KMS-11 (cell line): ENCODE results near the gene CRIM1.

Experiments used
- H2AFZ ChIP-seq: fragments of 200-600 bp; sonication (generic); 2 replicates; pipeline ENCODE4 v1.6.1; 2016; ENCODE audit warnings: antibody characterized with exemption, mixed run types, low read depth
- H3K27ac ChIP-seq: fragments of 200-600 bp; sonication (generic); 2 replicates; pipeline ENCODE4 v1.6.1; 2016; ENCODE audit warnings: mild to moderate bottlenecking, mixed run types
- H3K27me3 ChIP-seq: fragments of 200-600 bp; sonication (generic); 2 replicates; pipeline ENCODE4 v1.6.1; 2017; ENCODE audit warnings: mild to moderate bottlenecking, low read depth, mixed run types, moderate library complexity; ENCODE audit not compliant: insufficient read depth
- H3K36me3 ChIP-seq: fragments of 200-600 bp; sonication (generic); 2 replicates; pipeline ENCODE4 v1.6.1; 2017; ENCODE audit warnings: mild to moderate bottlenecking, mixed run types; ENCODE audit not compliant: insufficient read depth
- H3K4me1 ChIP-seq: fragments of 200-600 bp; sonication (generic); 2 replicates; pipeline ENCODE4 v1.6.1; 2016; ENCODE audit warnings: mild to moderate bottlenecking, low read depth, mixed run types; ENCODE audit not compliant: poor library complexity, severe bottlenecking
- H3K4me2 ChIP-seq: fragments of 200-600 bp; sonication (generic); 2 replicates; pipeline ENCODE4 v1.7.0; 2016; ENCODE audit warnings: mild to moderate bottlenecking, mixed run types
- H3K4me3 ChIP-seq: fragments of 200-600 bp; sonication (generic); IDR thresholded peaks from 2 replicates; pipeline ENCODE4 v1.6.1; 2017; ENCODE audit warnings: low read depth, low read length, mixed read lengths; ENCODE audit not compliant: insufficient read depth
- H3K79me2 ChIP-seq: fragments of 200-600 bp; sonication (generic); 2 replicates; pipeline ENCODE4 v1.6.1; 2016; ENCODE audit warnings: low read depth, mixed run types; ENCODE audit not compliant: insufficient read depth
- H3K9ac ChIP-seq: fragments of 200-600 bp; sonication (generic); 2 replicates; pipeline ENCODE4 v1.6.1; 2016; ENCODE audit warnings: mild to moderate bottlenecking, mixed run types
- H4K20me1 ChIP-seq: fragments of 200-600 bp; sonication (generic); 2 replicates; pipeline ENCODE4 v1.6.1; 2016; ENCODE audit warnings: mild to moderate bottlenecking, mixed run types; ENCODE audit not compliant: insufficient read depth
- CTCF ChIP-seq: fragments of 200-600 bp; sonication (generic); conservative IDR thresholded peaks from 2 replicates; pipeline ENCODE4 v1.6.1; 2017; ENCODE audit warnings: low read depth, mild to moderate bottlenecking, antibody characterized with exemption, low read length, moderate library complexity, mixed read lengths

CRIM1 gene

GRCh38 chr2:36541891-36542595, 186.5 kb downstream of the CRIM1 start:
- no peak overlapping the region for H3K4me2 ChIP-seq
- peaks cover 16% of the 10 kb centered on the region for H3K4me1 ChIP-seq
- no peak overlapping the region for H2AFZ ChIP-seq
- H3K79me2 ChIP-seq, result no peaks in the 10 kb centered on the region
- TF ChIP-seq CTCF, result no peak
- H3K27me3 ChIP-seq, result no peaks in the 10 kb centered on the region
- no peak overlapping the region for H3K4me3 ChIP-seq
- H4K20me1 ChIP-seq, result no peaks in the 10 kb centered on the region
- H3K27ac ChIP-seq, result no peak overlapping the region
- H3K9ac ChIP-seq, result no peak overlapping the region
- no peaks in the 10 kb centered on the region for H3K36me3 ChIP-seq

DNA sequence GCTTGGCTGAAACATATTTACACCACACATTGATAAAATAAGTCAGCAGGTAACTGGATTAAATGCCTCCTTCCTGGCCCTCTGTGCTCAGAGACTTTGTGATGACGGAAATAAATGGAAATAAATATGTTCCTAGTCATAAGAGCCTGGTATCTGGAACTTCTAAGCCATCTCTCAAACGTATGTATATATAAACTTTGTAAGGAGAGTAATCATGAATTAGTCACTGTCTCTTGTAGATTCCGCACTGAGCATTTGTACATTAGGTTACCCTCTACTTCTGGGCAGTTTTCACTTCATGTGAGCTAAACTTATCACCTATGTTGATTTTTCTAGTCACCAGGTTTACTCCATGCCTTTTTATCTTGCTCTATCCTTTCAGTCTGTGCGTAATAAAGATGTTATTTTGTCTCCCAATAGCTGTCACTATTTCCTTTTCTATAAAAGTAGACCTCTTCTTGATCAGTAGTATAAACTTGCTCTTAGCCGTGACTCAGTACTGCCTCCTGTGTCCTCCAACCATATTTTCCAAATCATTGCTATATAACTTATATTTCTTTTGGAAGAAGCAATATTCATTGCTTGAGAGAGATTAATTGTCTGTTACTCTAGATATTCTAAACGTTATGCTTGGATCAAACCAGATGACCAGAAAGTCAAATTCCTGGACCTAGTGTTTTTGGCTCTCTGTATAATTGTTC, 189.2 kb downstream of the CRIM1 start:
- Histone ChIP-seq H4K20me1 (no peaks in the 10 kb centered on the region), H3K36me3 (peaks cover 3% of the 10 kb centered on the region; the same call in 1 of the 2 replicates), H2AFZ (no peak overlapping the region), H3K4me2 (no peak overlapping the region), H3K4me1 (peaks cover 6% of the 10 kb centered on the region), H3K4me3 (no peak overlapping the region), H3K79me2 (no peaks in the 10 kb centered on the region), H3K9ac (no peak overlapping the region), H3K27me3 (no peaks in the 10 kb centered on the region), H3K27ac (no peak overlapping the region)
- 0 out of 2 replicates have a peak, but pooled peaks have one; percentile 19 for TF ChIP-seq CTCF

DNA sequence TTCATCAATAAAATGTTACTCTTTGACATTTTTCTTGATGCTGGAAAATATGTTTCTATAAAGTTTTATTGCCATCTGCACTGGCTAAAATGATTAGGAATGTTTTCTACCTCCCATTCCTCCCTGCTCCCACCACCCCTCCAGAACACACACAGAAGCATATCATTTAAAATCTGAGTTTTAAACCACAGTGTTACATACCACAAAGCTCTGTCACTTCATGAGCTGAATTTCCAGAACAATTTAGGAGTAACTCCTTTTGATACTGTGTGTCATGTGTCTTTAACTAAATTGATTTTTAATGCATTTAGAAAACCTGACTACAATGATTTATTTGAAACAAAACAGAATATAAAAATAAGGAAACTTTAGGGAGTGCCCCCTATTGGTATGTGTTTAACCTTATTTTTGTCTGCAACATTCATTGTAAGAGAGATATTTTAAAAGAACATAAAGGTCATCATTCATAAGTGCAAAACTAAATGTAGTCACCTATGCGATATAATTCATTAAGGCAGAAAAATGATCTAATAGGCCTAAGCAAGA, 190.4 kb downstream of the CRIM1 start:
- Histone ChIP-seq H3K79me2 (no peaks in the 10 kb centered on the region), H3K27ac (no peak overlapping the region), H3K36me3 (peaks cover 3% of the 10 kb centered on the region; the same call in 1 of the 2 replicates), H3K4me2 (no peak overlapping the region), H3K9ac (no peak overlapping the region), H2AFZ (no peak overlapping the region), H3K27me3 (no peaks in the 10 kb centered on the region), H4K20me1 (no peaks in the 10 kb centered on the region), H3K4me3 (no peak overlapping the region), H3K4me1 (no peaks in the 10 kb centered on the region)
- TF ChIP-seq CTCF, result peak; percentile 42

DNA sequence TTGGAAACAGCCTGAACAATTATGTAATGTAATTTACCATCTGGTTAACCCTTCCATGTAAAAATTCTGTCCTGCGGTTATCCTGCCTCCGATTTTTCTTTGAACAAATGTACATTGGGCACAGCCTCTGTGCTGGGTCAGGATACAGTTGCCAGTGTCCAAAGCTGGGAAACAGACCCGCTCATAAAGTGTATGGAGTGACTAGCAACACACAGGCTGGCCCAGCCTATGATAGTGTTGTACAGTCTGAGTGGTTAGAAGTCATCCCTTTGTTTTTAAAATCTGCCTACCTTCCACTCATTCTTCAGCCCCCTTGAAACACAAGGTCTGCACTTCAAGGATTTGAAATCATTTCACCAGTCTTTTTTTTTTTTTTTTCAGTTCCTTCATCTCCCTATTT, 192.3 kb downstream of the CRIM1 start:
- no peaks in the 10 kb centered on the region for H3K4me1 ChIP-seq
- no peaks in the 10 kb centered on the region for H3K79me2 ChIP-seq
- H3K9ac ChIP-seq, result no peak overlapping the region
- no peak overlapping the region for H3K4me2 ChIP-seq
- no peaks in the 10 kb centered on the region for H4K20me1 ChIP-seq
- no peaks in the 10 kb centered on the region for H3K27me3 ChIP-seq
- H3K4me3 ChIP-seq, result no peak overlapping the region
- H2AFZ ChIP-seq, result no peak overlapping the region
- H3K27ac ChIP-seq, result no peak overlapping the region
- TF ChIP-seq CTCF, result no peak
- peaks cover 6% of the 10 kb centered on the region; the same call in 1 of the 2 replicates for H3K36me3 ChIP-seq
